GM18519 (cell line): ENCODE data around the gene CD47.

ENCODE experiments used
- ATAC-seq: cut with Tn5 transposase; IDR thresholded peaks from one replicate; pipeline ENCODE4 v1.9.1; 2021; ENCODE audit warnings: mild to moderate bottlenecking, moderate library complexity; ENCODE audit not compliant: unreplicated experiment, low FRiP score

CD47 gene

GRCh38 chr3:107994181-107994580 lies 96.7 kb downstream of the CD47 start:
- no peak for ATAC-seq

DNA sequence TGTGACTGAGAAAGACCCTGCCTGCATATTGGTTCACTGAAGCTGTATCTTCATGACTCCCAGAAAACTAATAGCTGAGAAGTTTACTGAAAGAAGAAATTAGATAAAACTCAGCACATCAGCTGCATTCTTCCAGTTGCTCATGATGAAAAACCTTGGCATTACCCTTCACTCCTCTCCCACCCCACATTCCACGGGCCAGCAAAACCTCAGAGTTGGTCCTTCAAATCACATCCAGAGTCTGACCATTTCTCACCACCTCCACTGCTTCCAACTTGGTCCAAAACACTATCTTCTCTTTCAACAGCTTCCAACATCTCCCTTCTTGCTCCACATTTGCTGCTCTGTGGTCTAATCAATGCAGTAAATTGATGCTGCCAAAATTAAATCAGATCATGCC lies 97.1 kb downstream of the CD47 start:
- no peak for ATAC-seq
